ENCODE results near the gene PDIA6.
"Not testable (repeated sequence)": the region's sequence is repeated elsewhere in the genome, so short reads cannot be mapped to it uniquely, and the experiment has no call there.

PDIA6 gene

DNA sequence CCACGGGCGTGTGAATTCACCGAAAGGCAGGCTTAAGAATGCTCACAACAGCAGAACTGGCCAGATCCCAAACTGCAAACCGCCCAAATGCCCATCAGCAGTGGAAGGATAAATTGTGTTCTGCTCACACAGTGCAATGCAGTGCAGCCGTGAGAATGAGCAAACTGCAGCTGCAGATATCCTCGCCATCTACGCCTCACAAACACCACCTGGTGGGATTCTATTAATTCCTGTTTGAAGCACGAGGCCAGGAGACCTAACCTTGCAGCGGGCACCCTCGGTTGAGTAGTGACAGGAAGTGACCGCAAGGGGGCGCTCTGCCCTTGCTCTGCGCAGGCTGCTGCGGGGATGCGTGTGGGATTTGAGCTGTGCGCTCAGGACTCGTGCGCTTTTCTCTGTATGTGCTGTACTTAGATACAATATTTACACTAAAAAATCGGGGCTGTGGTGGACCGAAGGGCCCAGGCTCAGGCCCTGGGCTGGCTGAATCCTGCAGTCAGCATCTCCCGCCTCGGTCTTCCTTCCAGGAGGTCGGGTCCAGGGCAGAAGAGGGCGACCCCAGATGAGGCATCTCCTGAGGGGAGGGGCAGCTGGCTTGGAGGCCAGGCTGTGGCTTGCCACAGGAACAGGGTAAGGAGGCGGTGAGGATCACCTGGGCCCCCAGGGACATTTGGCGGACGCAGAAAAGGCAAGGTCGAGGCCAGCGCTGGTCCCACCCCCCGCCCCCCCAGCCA is 19.8 kb upstream of the PDIA6 start:
- peak; percentile 49 for DNase-seq

DNA sequence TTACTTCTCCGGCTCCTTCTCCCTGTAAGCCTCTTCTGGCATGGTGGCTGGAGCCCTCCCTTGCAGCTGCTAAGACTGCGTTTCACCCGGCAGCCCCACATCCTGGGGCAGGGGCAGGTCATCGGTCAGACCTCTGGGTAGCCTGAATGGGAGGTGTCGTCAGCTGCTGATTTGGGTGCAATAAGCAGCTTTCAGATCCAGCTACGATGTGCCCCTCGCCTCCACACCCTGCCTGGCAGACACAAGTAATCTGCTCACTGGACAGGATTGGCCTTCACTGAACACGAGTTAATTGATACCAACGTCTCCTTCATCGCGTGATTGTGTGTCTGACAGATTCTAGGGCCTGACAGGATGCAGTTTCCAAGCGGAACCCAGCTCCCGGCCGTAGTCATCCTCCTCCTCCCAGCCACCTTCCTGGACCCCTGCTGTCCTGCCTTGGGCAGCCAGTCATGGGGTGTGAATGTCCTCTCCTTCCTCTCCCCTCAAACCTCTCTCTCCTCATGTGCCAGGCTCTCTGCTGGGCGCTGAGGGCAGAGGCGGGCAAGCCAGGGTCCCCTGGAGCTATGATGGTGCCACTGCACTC is 18.9 kb upstream of the PDIA6 start:
- DNase-seq: no peak

DNA sequence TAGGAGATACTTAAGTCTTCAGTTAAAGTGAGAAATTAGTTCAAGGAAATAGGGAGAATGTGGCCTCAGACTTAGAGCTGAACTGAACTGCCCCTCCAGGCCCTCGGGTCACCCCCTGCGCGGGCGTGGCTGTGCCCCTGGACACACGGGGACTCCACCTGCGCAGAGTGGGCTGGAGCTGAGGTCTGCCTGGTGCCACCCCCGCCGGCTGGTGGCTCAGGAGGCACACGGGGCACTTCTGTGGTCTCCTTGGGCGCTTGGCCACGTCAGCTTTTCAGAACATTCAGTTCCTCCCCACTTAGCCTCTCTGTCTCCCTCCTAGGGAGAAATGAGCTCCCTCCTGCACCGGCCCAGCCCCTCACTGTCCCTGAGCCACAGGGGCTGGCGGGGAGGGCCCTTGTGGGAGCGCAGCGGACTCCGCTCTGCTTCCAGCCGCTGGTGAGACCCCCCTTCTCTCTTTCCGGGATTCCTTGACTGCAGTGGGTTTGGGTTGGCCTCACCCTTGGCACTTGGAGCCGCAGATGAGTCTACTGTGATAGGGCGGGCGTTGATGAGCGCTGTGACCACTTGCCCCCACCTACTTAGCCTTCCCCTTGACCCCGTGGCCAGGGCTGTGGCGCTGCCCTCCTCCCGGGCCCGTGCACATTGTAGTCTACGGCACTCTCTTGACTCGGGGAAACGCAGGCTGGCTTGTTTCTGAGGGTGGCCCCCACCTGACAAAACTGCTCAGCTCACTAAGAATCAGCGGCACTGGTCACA is 18.2 kb upstream of the PDIA6 start:
- DNase-seq: no peak

DNA sequence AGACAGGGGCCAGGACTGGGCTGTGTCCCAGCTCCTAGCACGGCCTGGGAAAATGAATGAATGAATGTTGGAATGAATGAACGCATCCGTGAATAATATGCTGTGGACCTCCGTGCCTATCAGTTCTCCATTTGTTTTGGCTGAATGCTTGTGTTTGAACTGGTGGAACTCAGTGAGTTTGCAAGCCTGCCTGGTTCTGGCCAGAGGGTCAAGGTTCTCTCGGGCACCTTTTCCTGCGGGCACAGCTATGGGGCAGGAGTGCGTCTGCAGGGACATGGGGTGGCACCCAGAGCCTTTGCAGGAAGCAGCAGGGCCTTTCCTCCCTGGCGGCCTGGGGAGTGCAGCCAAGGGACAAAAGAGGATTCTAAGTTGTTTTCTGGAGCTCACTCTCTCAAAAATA is 17.6 kb upstream of the PDIA6 start:
- DNase-seq: no peak

DNA sequence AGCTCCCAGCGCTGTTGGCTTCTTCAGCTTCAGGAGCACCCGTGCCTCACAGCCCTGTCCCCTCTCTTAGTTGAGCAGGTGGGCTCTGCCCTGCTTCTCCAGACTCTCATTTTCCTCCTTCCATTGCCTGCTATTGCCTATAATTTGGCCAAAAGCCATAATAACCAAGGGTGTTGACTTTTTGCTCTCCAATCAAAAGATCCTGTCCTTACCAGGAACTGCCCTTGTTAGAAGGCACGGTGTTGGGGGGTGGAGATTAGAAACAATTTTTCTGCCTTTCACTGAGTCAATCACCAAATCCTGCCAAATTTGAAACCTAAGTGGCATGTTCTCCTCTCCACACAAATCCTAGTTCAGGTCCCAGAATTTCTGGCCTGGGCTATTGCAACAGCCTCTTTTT is 16.7 kb upstream of the PDIA6 start:
- DNase-seq: no peak

DNA sequence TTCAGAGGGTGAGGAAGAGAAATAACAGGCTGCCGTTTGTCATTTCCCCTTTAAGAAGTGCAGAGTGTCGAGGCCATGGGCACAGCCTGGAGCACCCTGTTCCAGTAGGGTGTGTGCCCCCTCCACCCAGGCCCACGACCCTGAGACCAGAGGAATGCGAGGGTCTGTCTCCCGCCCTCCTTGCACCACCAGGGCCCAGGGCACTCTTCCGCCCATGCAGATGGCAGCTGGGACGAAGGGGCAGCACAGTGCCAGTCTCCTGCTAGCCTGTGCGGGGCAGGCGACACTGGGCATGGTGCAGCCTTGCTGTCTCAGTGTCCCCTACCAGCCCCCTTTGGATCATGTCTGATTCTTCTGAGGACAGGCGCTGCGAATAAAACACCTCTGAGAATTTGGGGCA is 15.8 kb upstream of the PDIA6 start:
- no peak for DNase-seq

DNA sequence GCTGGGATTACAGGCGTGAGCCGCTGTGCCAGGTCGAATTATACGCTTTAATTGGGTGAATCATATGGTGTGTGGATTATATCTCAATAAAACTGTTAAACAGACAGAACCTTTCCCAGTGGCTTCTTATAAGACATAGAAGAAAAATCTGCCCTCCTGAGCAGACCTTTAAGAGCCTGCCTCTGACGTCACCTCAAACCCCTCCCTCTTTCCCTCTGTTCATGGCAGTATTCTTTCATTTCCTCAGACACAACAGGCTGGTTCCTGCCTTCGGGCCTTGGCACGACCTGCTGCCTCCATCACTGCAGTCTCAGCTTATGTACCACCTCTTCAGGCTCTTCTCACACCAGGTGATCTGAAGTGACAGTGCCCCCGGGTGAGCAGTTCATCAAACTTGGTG is 14.0 kb upstream of the PDIA6 start:
- DNase-seq: no peak

DNA sequence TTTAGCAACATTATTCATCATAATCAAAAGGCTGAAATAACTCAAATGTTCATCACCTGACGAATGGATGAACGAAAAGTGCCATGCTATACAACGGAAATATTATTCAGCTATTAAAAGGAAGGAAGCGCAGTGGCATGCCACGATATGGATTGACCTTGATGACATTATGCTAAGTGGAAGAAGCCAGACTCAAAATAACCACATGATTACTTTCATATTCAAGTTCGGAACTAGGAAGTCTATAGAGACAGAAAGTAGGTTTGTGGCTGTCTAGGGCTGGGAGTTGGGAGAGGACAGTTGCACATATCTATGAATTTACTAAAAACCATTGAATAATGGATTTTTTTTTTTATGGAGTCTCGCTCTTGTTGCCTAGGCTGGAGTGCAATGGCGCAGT is 13.4 kb upstream of the PDIA6 start:
- no peak for DNase-seq

DNA sequence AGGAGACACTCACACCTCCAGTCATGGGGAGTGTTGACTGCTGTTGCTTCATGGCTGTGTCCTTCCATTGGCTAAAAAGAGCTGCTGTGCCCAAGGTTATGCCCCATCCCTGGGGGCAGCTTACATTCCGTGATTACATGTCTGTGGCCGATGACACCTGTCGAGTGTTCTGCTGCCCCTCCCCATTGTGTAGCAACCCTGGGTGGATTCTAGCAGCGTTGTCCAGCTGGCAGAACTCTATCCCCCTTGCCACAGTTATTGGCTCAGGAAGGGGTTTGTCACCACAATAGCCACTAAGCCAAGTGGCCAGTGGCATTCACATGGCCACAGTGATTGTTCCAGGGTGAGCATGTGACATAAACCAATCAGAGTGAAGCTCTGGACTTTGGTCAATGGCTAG is 11.6 kb upstream of the PDIA6 start:
- DNase-seq: no peak

DNA sequence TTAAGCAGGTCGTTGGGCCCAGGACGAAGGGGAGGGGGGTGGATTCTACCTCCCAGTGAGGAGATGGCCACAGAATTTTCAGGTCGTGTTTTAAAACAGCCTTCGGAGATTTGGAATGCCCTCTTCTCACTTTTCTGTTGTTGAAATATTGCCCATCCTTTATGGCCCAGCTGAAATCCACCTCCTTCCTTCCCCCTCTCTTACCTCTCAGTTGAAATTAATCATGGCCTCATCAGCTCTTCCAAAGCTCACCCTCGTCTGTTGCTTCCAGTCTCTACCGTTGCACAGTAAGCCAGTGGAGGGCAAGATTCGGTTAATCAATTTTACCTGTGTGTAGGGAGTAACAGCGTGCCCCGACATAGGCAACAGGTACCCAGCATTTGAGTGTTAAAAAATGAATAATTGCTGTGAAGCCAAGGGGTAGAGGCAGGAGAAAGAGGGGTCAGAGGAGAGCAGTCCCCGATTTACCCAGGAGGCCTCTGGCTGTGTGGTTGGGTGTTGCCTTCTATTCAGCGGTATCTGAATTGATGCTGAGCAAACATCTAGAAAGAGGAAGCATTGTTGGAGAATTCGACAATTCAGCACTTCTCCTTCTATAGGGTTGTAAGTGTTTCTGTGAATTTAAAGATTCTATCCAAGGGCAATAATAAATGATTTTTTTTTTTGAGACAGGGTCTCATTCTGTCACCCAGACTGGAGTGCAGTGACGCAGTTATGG is 8.6 kb upstream of the PDIA6 start:
- DNase-seq: no peak

DNA sequence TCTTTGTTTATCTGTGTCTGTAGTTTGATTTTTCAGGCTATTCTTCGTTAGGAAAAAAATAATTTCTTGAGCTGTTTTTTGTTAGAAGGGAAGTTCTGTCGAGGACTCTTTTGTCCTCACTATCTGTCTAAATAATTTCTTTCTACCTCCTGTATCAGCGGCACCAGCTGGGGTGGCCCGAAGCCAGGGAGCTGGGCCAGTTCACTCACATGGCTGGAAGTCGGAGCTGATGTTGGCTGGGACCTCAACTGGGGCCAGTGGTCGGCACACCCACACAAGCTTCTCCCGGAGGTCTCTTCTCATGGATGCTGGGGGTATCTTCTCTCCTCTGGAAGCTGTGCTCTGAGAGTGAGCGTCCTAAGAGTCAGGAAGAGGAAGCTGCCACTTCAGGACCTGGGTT is 8.0 kb upstream of the PDIA6 start:
- DNase-seq: no peak

DNA sequence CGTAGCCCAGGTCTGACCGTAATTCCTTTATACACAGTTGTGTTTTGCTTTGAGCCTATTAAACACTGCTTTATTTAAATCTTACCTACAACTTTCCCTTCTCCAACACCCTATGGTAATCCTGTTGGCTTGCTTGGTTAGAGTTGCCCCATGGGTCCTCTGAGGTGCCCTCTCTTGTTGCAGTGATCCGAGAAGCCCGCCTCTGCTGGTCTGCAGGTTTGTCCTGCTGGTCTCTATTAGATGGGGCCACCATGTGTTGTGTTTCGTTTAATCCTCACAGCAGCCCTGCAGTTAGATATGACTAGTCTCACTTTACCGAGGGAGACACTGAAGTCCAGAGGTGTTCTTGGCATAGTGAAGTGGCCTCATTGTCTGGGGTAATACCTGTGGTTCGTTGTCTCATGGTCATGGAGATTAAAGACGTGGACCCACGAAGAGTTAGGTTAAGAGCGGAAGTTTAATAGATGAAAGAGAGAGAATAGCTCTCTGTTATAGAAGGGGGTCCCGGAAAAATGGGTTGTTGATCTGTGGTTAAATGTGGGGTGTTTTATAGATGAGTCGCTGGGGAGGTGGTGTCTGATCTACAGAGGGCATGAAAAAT is 7.2 kb upstream of the PDIA6 start:
- DNase-seq: no peak

DNA sequence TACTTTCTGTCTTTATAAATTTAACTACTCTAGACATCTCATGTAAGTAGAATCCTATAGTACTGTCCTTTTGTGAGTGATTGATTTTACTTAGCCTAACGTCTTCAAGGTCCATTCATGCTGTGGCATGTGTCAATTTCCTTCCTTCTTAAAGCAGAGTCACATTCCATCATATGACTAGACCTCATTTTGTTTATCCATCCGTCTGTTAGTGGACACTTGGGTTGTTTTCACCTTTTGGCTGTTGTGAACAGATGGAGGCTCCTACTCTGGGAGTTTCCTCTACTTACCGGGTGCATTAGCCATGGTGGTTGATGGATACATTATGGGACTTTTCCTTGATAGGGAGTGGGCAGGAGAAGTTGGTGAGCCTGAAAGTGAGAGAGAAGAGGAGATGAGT is 6.4 kb upstream of the PDIA6 start:
- DNase-seq: no peak

DNA sequence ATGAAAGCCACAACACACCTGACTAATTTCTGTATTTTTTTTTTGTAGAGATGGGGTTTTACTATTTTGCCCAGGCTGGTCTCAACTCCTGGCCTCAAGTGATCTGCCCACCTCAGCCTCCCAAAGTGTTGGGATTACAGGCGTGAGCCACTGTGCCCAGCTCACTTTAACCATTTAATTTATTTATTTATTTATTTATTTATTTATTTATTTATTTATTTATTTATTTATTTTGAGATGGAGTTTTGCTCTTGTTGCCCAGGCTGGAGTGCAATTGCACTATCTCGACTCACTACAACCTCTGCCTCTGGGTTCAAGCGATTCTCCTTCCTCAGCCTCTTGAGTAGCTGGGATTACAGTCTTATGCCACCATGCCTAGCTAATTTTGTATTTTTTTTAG is 5.7 kb upstream of the PDIA6 start:
- DNase-seq: not testable (repeated sequence)

DNA sequence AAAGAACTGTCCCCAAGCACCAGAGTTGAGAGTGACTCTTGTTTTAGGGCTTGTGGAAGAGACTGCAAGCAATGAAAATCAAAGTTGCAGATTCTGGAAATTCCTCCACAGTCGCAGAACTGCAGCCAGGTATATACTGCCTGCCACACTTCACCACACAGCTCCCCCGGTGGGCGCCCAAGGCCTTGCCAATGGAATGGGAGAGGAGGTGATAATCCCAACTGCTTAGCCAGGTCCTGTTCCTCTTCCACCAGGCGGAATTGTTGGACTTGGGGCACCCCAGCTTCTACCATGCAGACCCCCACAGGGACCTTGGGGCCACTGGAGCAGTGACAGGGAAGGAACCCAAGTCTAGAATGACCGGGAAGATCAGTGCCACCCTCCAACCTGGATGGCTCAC is 4.8 kb upstream of the PDIA6 start:
- DNase-seq: no peak

DNA sequence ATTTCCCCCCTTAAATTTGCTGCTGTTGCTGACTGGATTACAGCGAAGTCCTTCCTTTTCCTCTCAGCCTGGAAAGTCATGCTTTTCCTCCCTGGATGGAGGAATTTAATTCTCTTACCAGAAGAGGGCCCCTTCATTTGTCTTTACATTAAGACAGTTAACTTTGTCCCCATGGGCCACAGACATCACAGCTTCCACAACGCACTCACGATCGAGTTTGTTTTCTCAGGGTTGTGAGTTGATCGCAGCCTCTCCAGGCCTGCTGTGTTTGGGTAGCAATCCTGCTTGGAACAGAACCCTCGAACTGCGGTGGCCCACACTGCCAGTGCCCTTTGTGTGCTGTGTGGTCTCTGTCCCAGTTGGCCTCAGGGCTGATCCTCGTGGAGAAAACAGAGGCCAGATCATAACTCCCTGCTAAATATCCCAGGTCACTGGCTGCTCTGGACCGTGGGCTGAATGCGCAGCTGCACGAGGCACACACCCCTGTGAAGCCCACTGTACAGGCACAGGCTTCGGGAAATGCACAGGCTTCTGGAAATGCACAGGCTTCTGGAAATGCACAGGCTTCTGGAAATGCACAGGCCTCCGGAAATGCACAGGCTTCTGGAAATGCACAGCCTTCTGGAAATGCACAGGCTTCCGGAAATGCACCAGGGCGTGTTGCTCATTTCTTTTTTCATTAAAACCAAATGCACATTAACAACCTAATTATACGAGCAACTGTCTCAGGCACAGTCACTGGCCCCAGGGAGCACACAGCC is 2.2 kb upstream of the PDIA6 start:
- DNase-seq: no peak

DNA sequence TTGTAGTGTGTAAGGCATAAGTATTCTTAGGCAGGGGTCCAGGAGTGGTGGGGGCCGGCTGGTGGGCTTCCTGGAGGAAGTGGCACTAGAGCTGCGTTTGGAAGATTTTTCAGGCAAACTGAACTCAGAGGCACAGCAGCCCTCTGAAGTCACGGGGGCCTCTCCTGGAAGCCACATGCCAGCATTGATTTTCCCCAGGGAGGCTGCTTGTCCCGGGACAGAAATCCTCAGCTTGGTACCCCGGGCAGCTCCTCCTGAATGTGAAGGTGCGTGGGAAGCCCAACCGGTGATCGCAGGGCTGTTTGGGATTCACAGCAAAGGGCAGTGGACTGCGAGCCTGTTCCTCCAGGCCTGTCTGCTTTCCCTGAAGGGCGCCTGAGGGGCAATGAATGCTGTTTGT is 1.6 kb upstream of the PDIA6 start:
- no peak for DNase-seq

DNA sequence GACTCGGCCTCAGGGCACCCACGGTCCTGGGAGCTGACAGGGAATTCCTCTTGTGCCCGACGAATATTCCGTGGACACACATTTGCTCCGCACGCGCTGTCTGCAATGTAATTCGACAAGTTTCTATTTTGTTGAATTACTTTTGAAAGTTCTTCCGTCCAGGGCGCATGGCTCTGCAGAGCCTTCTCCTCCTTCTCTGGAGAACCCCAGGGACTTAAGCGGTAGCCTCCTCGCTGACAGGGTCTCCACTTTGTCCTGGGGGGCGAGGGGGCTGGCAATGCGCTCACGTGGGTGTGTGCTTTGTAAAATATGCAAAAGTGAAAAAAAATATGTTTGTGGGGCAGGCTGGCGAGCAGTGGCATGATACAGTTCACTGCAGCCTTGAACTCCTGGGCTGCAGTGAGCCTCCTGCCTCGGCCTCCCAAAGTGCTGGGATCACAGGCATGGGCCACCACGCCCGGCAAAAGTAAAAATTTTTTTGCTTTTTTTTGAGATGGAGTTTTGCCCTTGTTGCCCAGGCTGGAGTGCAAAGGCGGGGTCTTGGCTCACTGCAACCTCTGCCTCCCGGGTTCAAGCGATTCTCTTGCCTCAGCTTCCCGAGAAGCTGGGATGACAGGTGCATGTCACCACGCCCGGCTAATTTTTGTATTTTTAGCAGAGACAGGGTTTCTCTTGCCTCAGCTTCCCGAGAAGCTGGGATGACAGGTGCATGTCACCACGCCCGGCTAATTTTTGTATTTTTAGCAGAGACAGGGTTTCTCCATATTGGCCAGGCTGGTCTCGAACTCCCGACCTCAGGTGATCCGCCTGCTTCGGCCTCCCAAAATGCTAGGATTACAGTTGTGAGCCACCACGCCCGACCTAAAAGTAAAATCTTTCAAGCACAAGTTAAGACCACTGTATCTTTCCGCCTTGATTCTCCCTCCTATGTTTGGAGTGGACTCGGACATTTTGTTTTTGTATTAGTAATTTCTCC is 866 bp upstream of the PDIA6 start:
- peak; percentile 2 for DNase-seq

DNA sequence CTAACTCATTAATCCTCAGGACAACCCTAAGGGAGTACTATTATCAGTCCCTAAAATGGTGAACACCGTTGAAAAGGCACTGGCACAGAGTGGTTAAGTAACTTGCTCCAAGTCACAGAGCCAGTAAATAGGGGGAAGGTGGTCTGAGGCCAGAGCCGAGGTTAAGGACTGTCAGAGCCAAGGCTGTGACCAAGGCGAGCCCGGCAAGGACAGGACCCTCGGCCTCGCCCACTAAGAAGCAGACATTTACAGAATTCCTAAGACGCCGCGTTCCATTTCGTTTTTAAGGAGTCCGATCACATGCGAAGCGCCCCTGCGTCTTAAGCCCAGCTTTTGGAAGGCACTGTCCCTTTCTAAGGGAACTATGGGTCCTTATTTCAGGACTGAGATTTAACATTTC is 1.1 kb downstream of the PDIA6 start:
- no peak for DNase-seq

DNA sequence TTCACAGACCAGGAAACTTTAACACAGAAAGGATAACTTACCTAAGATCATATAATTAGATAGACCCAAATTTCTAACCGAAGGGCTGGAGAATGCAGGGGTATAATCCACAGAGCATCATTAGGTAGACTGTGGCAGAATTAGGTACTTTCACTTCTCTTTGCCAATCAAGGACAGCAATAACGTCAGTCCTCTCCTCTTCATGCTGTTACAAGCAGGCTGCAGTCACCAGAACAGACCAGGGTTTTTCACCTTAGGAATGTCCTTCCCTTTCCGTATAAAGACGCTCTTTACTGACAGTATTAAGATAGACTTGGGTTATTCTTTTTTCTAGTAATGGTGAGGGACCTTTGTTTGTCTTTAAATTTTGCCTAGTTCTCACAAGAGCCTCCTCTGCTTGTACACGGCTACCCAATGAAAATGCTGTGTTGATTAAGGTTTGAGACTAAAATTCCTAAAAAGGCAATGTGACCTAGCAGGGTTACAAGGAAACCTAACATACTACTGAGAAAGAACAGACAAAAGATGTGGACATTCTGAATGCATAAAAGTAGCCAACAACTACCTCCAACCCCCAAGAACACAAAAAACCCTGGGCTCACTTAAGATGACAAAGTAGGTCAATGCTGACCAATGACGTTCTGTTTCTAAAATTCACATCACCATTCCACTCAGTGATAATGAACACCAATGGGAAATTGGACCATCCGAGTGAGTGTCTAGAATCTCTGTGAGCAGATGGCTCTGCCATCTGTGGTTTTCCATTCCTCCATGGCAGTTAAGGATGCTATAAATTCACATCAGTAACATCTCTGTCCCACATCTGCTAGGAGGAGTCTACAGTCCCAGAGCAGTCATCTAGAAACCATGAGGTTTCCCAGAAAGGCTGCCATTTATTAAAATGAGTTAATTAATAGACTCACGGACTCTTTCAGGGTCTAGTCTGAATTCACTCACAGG is 2.1 kb downstream of the PDIA6 start:
- no peak for DNase-seq
